ENCODE data around the gene APOBEC3C. TPM values are rescaled to one million over a fixed set of nuclear protein-coding genes. Genes with fewer than 3 reads are reported as not detected.

The APOBEC3C gene
- total RNA-seq, 1 experiment from 2014 or later: 12.7 TPM

GRCh38 chr22:38966380-38966702 lies 47.7 kb upstream of the APOBEC3C start:
- Histone ChIP-seq H3K4me1 (ENCODE audit: control insufficient read depth, insufficient read depth, low read length) (no peaks in the 10 kb centered on the region; the same call in 1 of the 2 replicates), H3K27me3 (ENCODE audit: control insufficient read depth, insufficient read depth, low read length) (no peaks in the 10 kb centered on the region), H3K4me3 (ENCODE audit: low read depth in 2 of 2, low read length in 2 of 2) (no peak overlapping the region), H3K9me3 (ENCODE audit: control insufficient read depth, insufficient read depth, low read depth, low read length) (no peaks in the 10 kb centered on the region), H3K36me3 (ENCODE audit: control insufficient read depth, insufficient read depth, low read length) (no peaks in the 10 kb centered on the region), H3K27ac (ENCODE audit: low read length) (no peak overlapping the region)
- TF ChIP-seq SIN3A (IDR thresholded peaks at IDR 0.05; ENCODE audit: borderline replicate concordance, insufficient read depth, low read depth, low read length): no peak
- TF ChIP-seq, protein P1, sequence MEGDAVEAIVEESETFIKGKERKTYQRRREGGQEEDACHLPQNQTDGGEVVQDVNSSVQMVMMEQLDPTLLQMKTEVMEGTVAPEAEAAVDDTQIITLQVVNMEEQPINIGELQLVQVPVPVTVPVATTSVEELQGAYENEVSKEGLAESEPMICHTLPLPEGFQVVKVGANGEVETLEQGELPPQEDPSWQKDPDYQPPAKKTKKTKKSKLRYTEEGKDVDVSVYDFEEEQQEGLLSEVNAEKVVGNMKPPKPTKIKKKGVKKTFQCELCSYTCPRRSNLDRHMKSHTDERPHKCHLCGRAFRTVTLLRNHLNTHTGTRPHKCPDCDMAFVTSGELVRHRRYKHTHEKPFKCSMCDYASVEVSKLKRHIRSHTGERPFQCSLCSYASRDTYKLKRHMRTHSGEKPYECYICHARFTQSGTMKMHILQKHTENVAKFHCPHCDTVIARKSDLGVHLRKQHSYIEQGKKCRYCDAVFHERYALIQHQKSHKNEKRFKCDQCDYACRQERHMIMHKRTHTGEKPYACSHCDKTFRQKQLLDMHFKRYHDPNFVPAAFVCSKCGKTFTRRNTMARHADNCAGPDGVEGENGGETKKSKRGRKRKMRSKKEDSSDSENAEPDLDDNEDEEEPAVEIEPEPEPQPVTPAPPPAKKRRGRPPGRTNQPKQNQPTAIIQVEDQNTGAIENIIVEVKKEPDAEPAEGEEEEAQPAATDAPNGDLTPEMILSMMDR (IDR thresholded peaks at IDR 0.05): no peak
- TF ChIP-seq TCF7L2 (IDR thresholded peaks at IDR 0.05; ENCODE audit: low read depth, low read length): no peak
- TF ChIP-seq, protein P2, sequence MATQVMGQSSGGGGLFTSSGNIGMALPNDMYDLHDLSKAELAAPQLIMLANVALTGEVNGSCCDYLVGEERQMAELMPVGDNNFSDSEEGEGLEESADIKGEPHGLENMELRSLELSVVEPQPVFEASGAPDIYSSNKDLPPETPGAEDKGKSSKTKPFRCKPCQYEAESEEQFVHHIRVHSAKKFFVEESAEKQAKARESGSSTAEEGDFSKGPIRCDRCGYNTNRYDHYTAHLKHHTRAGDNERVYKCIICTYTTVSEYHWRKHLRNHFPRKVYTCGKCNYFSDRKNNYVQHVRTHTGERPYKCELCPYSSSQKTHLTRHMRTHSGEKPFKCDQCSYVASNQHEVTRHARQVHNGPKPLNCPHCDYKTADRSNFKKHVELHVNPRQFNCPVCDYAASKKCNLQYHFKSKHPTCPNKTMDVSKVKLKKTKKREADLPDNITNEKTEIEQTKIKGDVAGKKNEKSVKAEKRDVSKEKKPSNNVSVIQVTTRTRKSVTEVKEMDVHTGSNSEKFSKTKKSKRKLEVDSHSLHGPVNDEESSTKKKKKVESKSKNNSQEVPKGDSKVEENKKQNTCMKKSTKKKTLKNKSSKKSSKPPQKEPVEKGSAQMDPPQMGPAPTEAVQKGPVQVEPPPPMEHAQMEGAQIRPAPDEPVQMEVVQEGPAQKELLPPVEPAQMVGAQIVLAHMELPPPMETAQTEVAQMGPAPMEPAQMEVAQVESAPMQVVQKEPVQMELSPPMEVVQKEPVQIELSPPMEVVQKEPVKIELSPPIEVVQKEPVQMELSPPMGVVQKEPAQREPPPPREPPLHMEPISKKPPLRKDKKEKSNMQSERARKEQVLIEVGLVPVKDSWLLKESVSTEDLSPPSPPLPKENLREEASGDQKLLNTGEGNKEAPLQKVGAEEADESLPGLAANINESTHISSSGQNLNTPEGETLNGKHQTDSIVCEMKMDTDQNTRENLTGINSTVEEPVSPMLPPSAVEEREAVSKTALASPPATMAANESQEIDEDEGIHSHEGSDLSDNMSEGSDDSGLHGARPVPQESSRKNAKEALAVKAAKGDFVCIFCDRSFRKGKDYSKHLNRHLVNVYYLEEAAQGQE (IDR thresholded peaks at IDR 0.05; ENCODE audit: insufficient read depth in 1 of 2, low read depth in 2 of 2, low read length in 1 of 2): no peak
- TF ChIP-seq POLR2AphosphoS5 (IDR thresholded peaks at IDR 0.05; ENCODE audit: low read depth, low read length): no peak
- ChIA-PET POLR2A (no interaction called here), CTCF (no interaction called here)
- intact Hi-C loops (cut with micrococcal nuclease; ENCODE audit: unreplicated experiment): no loop called here
- ATAC-seq (no peak), DNase-seq (ENCODE audit: low read depth, low spot score) (no peak)
- in situ Hi-C loops (cut with HindIII; ENCODE audit: low pct_unique_long_range_greater_than_20kb, low sequenced_read_pairs): no loop called here
- BruUV-seq (replicated peaks): no TSS peak

- POLR2A ChIA-PET: no interaction called here
- no TSS peak for BruUV-seq (replicated peaks)
- CTCF ChIA-PET: no interaction called here
Observed at GRCh38 chr22:38966942-38967341, 47.1 kb upstream of the APOBEC3C start.

More at GRCh38 chr22:38966942-38967341, 47.1 kb upstream of the APOBEC3C start:
- Histone ChIP-seq H3K27ac (ENCODE audit: low read length) (no peak overlapping the region), H3K4me1 (ENCODE audit: control insufficient read depth, insufficient read depth, low read length) (no peaks in the 10 kb centered on the region; the same call in 1 of the 2 replicates), H3K4me3 (ENCODE audit: low read depth in 2 of 2, low read length in 2 of 2) (no peak overlapping the region), H3K9me3 (ENCODE audit: control insufficient read depth, insufficient read depth, low read depth, low read length) (no peaks in the 10 kb centered on the region), H3K36me3 (ENCODE audit: control insufficient read depth, insufficient read depth, low read length) (no peaks in the 10 kb centered on the region), H3K27me3 (ENCODE audit: control insufficient read depth, insufficient read depth, low read length) (no peaks in the 10 kb centered on the region)
- in situ Hi-C loops (cut with HindIII; ENCODE audit: low pct_unique_long_range_greater_than_20kb, low sequenced_read_pairs): no loop called here
- intact Hi-C loops (cut with micrococcal nuclease; ENCODE audit: unreplicated experiment): no loop called here
- DNase-seq (ENCODE audit: low read depth, low spot score): no peak
- no peak for TF ChIP-seq TCF7L2 (IDR thresholded peaks at IDR 0.05; ENCODE audit: low read depth, low read length)
- TF ChIP-seq SIN3A (IDR thresholded peaks at IDR 0.05; ENCODE audit: borderline replicate concordance, insufficient read depth, low read depth, low read length): no peak
- TF ChIP-seq, protein P1 (IDR thresholded peaks at IDR 0.05): no peak
- TF ChIP-seq, protein P2 (IDR thresholded peaks at IDR 0.05; ENCODE audit: insufficient read depth in 1 of 2, low read depth in 2 of 2, low read length in 1 of 2): no peak
- no peak for TF ChIP-seq POLR2AphosphoS5 (IDR thresholded peaks at IDR 0.05; ENCODE audit: low read depth, low read length)
- no peak for ATAC-seq
